K562 (cell line): ENCODE data around the gene PSRC1. TPM values are rescaled to one million over a fixed set of nuclear protein-coding genes. Genes with fewer than 3 reads are reported as not detected.

Source experiments
- ARID3A ChIP-seq: IDR thresholded peaks from 2 replicates; pipeline ENCODE4 v1.6.1; 2012; ENCODE audit warnings: low read depth, low read length, improper control_type of control experiment, borderline replicate concordance
- BACH1 ChIP-seq: fragments of 200-800 bp; sonication (Bioruptor generic); IDR thresholded peaks from 2 replicates; pipeline ENCODE4 v1.6.1; 2016; ENCODE audit warnings: missing genetic modification characterization, missing compliant biosample characterization
- CTCFL ChIP-seq: IDR thresholded peaks from 2 replicates; pipeline ENCODE4 v1.6.1; 2011; ENCODE audit warnings: borderline replicate concordance, low read depth, mild to moderate bottlenecking, moderate library complexity, low read length; ENCODE audit not compliant: insufficient read depth, poor library complexity, severe bottlenecking
- E2F8 ChIP-seq: fragments of 450-650 bp; IDR thresholded peaks from 2 replicates; pipeline ENCODE4 v1.7.1; 2018; ENCODE audit warnings: mild to moderate bottlenecking, low read depth; ENCODE audit not compliant: partially characterized antibody
- FOSL1 ChIP-seq: fragments of 200-800 bp; sonication (Bioruptor generic); conservative IDR thresholded peaks from 2 replicates; pipeline ENCODE4 v1.6.1; 2016; ENCODE audit warnings: missing genetic modification characterization, missing compliant biosample characterization
- HNRNPLL ChIP-seq: fragments of 200-400 bp; formaldehyde crosslinking; IDR thresholded peaks from 2 replicates; pipeline ENCODE4 v1.6.1; 2017; ENCODE audit warnings: low read length, low read depth, mild to moderate bottlenecking; ENCODE audit not compliant: poor library complexity, severe bottlenecking
- SNIP1 ChIP-seq: fragments of 450-650 bp; IDR thresholded peaks from 2 replicates; pipeline ENCODE4 v1.7.1; 2017; ENCODE audit warnings: low read depth, mild to moderate bottlenecking
- STAG1 ChIP-seq: sonication (generic); formaldehyde crosslinking; IDR thresholded peaks from 2 replicates; pipeline ENCODE4 v1.5.0; 2020; ENCODE audit warnings: missing genetic modification reagents, borderline replicate concordance
- TCFL5 ChIP-seq: fragments of 250-450 bp; sonication (Bioruptor Pico); conservative IDR thresholded peaks from 2 replicates; pipeline ENCODE4 v1.6.1; 2021; ENCODE audit warnings: mild to moderate bottlenecking, moderate library complexity, matching md5 sums
- TRIM24 ChIP-seq, 2 experiments: fragments of 450-650 bp; IDR thresholded peaks; 2 replicates each; pipeline ENCODE4 v1.6.1; 2016
- ZNF318 ChIP-seq, 2 experiments: fragments of 450-650 bp; IDR thresholded peaks; 2 replicates each; pipeline ENCODE4 v1.6.1; 2016; ENCODE audit warnings: mild to moderate bottlenecking in 2 of 2, borderline replicate concordance in 1 of 2, low read depth in 1 of 2, moderate library complexity in 1 of 2
- ZNF551 ChIP-seq: fragments of 250-450 bp; sonication (Bioruptor Pico); IDR thresholded peaks from 2 replicates; pipeline ENCODE4 v1.5.0; 2021; ENCODE audit warnings: mild to moderate bottlenecking, moderate library complexity
- polyA plus RNA-seq, 8 experiments: library from polyadenylated mRNA; depleted of rRNA in 4 of 8; stranded (reverse) in 5 of 8; unstranded in 3 of 8; fragments of >200 nt; fragmentation: Nextera tagmentation in 2 of 8; fragmentation: Illumina TruSeq in 1 of 8; extraction: Ambion mirVana in 2 of 8; extraction: Trizol in 1 of 8; gene quantifications; 2 replicates each; pipeline versions ENCODE4 v1.2.1 to v1.2.3, GENCODE V29; 2011 to 2014; ENCODE audit warnings: inconsistent platforms in 1 of 8, missing spikeins in 1 of 8
- total RNA-seq, 7 experiments: library from RNA; depleted of rRNA in 6 of 7; stranded (reverse); fragments of >200 nt in 6 of 7; fragmentation: Illumina TruSeq in 2 of 7; extraction: Trizol in 2 of 7; gene quantifications; 2 replicates each; pipeline versions ENCODE4 v1.2.1 to v1.2.3, GENCODE V29; 2011 to 2021; ENCODE audit warnings: low replicate concordance in 1 of 7

Gene PSRC1
- total and polyA plus RNA-seq, 9 of the 15 experiments (the other 6 are each of a cell fraction or from before 2014, with no cell fraction given), result 6.5 to 65.2 (median 39.3) TPM

GRCh38 chr1:109300650-109301151, 17.8 kb upstream of the PSRC1 start (continued):
- TF ChIP-seq ZNF318 (IDR thresholded peaks at IDR 0.05; ENCODE audit: borderline replicate concordance in 1 of 2, low read depth in 1 of 2) (no peak), HNRNPLL (no peak), TRIM24 (IDR thresholded peaks at IDR 0.05) (peak in 1 of 2 experiments; percentile 46; a peak in 1 of 4 replicates), TCFL5 (CRISPR knock-in tag) (no peak), CTCFL (no peak), BACH1 (no peak), FOSL1 (tag) (no peak), STAG1 (no peak), ZNF551 (CRISPR knock-in tag) (no peak), E2F8 (no peak), ARID3A (no peak), SNIP1 (no peak)
